ENCODE measurements around the gene AR.

GRCh38 chrX:67546496-67547423, 2.9 kb downstream of the AR start:
- no peak for TF ChIP-seq CTCF (conservative IDR thresholded peaks at IDR 0.05; ENCODE audit: low read depth, low read length)
- no peak for TF ChIP-seq EZH2phosphoT487 (IDR thresholded peaks at IDR 0.05; ENCODE audit: borderline replicate concordance, low read length)
